HL-60 (cell line): ENCODE results near the gene ANKRD44.

Experiments
- DNase-seq, 2 experiments: peaks; one replicate each; pipeline ENCODE4 v3.0.0-alpha.2; 2010 to 2020; ENCODE audit warnings: low read depth in 1 of 2, low spot score in 1 of 2
- H3K27ac ChIP-seq: fragments of 250-450 bp; sonication (Bioruptor Pico); replicated peaks from 2 replicates; pipeline ENCODE4 v1.5.1; 2020; ENCODE audit warnings: mild to moderate bottlenecking, moderate library complexity
- H3K27me3 ChIP-seq: fragments of 250-450 bp; sonication (Bioruptor Pico); 2 replicates; pipeline ENCODE4 v1.5.1; 2021; ENCODE audit warnings: mild to moderate bottlenecking, moderate library complexity; ENCODE audit not compliant: insufficient read depth, poor library complexity, severe bottlenecking
- H3K4me3 ChIP-seq: replicated peaks from 2 replicates; pipeline ENCODE4 v1.5.1; 2011; ENCODE audit warnings: mild to moderate bottlenecking, control low read depth, low read length; ENCODE audit not compliant: insufficient read depth
- CTCF ChIP-seq: IDR thresholded peaks from one replicate; pipeline ENCODE4 v1.5.1; 2011; ENCODE audit warnings: low read length, control low read depth, inconsistent platforms; ENCODE audit not compliant: insufficient read depth
- GABPA ChIP-seq: IDR thresholded peaks from 2 replicates; pipeline ENCODE4 v1.6.1; 2012; ENCODE audit warnings: low read depth
- POLR2AphosphoS5 ChIP-seq: IDR thresholded peaks from 2 replicates; pipeline ENCODE4 v1.6.1; 2012; ENCODE audit warnings: low read depth
- REST ChIP-seq: IDR thresholded peaks from 2 replicates; pipeline ENCODE4 v1.6.1; 2012; ENCODE audit warnings: low read depth; ENCODE audit not compliant: insufficient replicate concordance
- SPI1 ChIP-seq: IDR thresholded peaks from 2 replicates; pipeline ENCODE4 v1.6.1; 2012; ENCODE audit warnings: low read depth, mild to moderate bottlenecking, borderline replicate concordance

The ANKRD44 gene

GRCh38 chr2:197201874-197202273, 108.7 kb downstream of the ANKRD44 start:
- TF ChIP-seq SPI1 (no peak), POLR2AphosphoS5 (no peak), GABPA (no peak), CTCF (no peak), REST (no peak)
- Histone ChIP-seq H3K27ac (peak overlapping the region; percentile 71; the same call in 1 of the 2 replicates), H3K27me3 (no peaks in the 10 kb centered on the region), H3K4me3 (no peak overlapping the region)
- DNase-seq = no peak

- DNase-seq = no peak
- TF ChIP-seq POLR2AphosphoS5 (no peak), SPI1 (no peak)
- H3K27ac ChIP-seq = peak overlapping the region; percentile 71
- H3K4me3 ChIP-seq = no peak overlapping the region
- H3K27me3 ChIP-seq = no peaks in the 10 kb centered on the region
Observed at GRCh38 chr2:197200762-197201058, 109.9 kb downstream of the ANKRD44 start.

- H3K27me3 ChIP-seq = no peaks in the 10 kb centered on the region
- no peak for TF ChIP-seq POLR2AphosphoS5
- no peak for TF ChIP-seq GABPA
- TF ChIP-seq SPI1 = no peak
- no peak for TF ChIP-seq CTCF
- no peak for TF ChIP-seq REST
- no peak overlapping the region for H3K4me3 ChIP-seq
- peak overlapping the region; percentile 71 for H3K27ac ChIP-seq
- peak in 1 of 2 experiments; percentile 56 for DNase-seq
Observed at GRCh38 chr2:197200051-197200761, 110.4 kb downstream of the ANKRD44 start.

GRCh38 chr2:197198890-197199289, 111.7 kb downstream of the ANKRD44 start:
- H3K27ac ChIP-seq = peak overlapping the region; percentile 71
- TF ChIP-seq CTCF (no peak), SPI1 (peak; percentile 57; the same call in 1 of the 2 replicates), POLR2AphosphoS5 (peak; percentile 92), GABPA (peak; percentile 92), REST (peak; percentile 43)
- no peaks in the 10 kb centered on the region for H3K27me3 ChIP-seq
- peak; percentile 91 to 98 for DNase-seq
- peak overlapping the region; percentile 17 for H3K4me3 ChIP-seq
